A673 (cell line): ENCODE data around the gene RAMP1. TPM values are rescaled to one million over a fixed set of nuclear protein-coding genes. Genes with fewer than 3 reads are reported as not detected.

Experiments
- BruUV-seq: library from RNA; stranded (reverse); fragments of 400-500 nt; replicated peaks from 2 replicates; lab custom pipeline; 2021; lab: Mats Ljungman, UMichigan
- CTCF ChIA-PET: fragments of 300-600 bp; sonication (Branson Sonifier 250); formaldehyde crosslinking; loops from one replicate; lab custom pipeline; 2022; ENCODE audit warnings: antibody characterized with exemption; lab: Charles Lee
- POLR2A ChIA-PET: fragments of 300-600 bp; sonication (Branson Sonifier 250); formaldehyde crosslinking; loops from one replicate; lab custom pipeline; 2022; ENCODE audit warnings: antibody characterized with exemption; ENCODE audit not compliant: low non-redundant PET; lab: Charles Lee
- DNase-seq: peaks from one replicate; pipeline ENCODE4 v3.0.0-alpha.2; 2015; ENCODE audit warnings: low spot score
- H3K27ac ChIP-seq: fragments of 200-600 bp; sonication (generic); 2 replicates; pipeline ENCODE4 v1.5.1; 2016; ENCODE audit warnings: mixed run types, low read depth, mild to moderate bottlenecking, mixed read lengths, antibody characterized with exemption, low read length; ENCODE audit not compliant: poor library complexity, severe bottlenecking
- H3K27me3 ChIP-seq: fragments of 200-600 bp; sonication (generic); replicated peaks from 2 replicates; pipeline ENCODE4 v1.6.1; 2017; ENCODE audit warnings: mixed run types, low read depth, mild to moderate bottlenecking, mixed read lengths, antibody characterized with exemption, low read length; ENCODE audit not compliant: insufficient read depth, poor library complexity
- H3K36me3 ChIP-seq: fragments of 200-600 bp; sonication (generic); 2 replicates; pipeline ENCODE4 v1.6.1; 2016; ENCODE audit warnings: mixed run types, mild to moderate bottlenecking, mixed read lengths, antibody characterized with exemption, low read length; ENCODE audit not compliant: insufficient read depth, poor library complexity, severe bottlenecking
- H3K4me1 ChIP-seq: fragments of 200-600 bp; sonication (generic); 2 replicates; pipeline ENCODE4 v1.6.1; 2017; ENCODE audit warnings: mixed run types, mild to moderate bottlenecking, mixed read lengths, antibody characterized with exemption, low read length; ENCODE audit not compliant: insufficient read depth, poor library complexity, severe bottlenecking
- H3K4me3 ChIP-seq: fragments of 200-600 bp; sonication (generic); 2 replicates; pipeline ENCODE4 v1.5.1; 2016; ENCODE audit warnings: low read depth, mixed run types, mild to moderate bottlenecking, mixed read lengths, low read length; ENCODE audit not compliant: poor library complexity, severe bottlenecking
- H3K9me3 ChIP-seq: fragments of 200-600 bp; sonication (generic); 2 replicates; pipeline ENCODE4 v1.6.1; 2016; ENCODE audit warnings: mixed run types, low read depth, mild to moderate bottlenecking, mixed read lengths, antibody characterized with exemption, low read length; ENCODE audit not compliant: poor library complexity, severe bottlenecking
- CTCF ChIP-seq: fragments of 300-800, 200-600 bp; sonication (generic); conservative IDR thresholded peaks from 2 replicates; pipeline ENCODE4 v1.5.1; 2017; ENCODE audit warnings: low read depth, mild to moderate bottlenecking, antibody characterized with exemption, low read length, moderate library complexity, mixed read lengths
- EZH2 ChIP-seq: fragments of 200-600 bp; sonication (generic); IDR thresholded peaks from 2 replicates; pipeline ENCODE4 v1.6.1; 2017; ENCODE audit warnings: borderline replicate concordance, low read depth, mild to moderate bottlenecking, mixed read lengths, antibody characterized with exemption, low read length; ENCODE audit not compliant: poor library complexity, severe bottlenecking
- intact Hi-C: fragments of 100-400 bp; cut with micrococcal nuclease; formaldehyde crosslinking; loops from one replicate; pipeline ENCODE4 v1.10.0; 2022; ENCODE audit not compliant: unreplicated experiment
- total RNA-seq: library from RNA; stranded (reverse); gene quantifications from 2 replicates; pipeline ENCODE4 v1.2.3, GENCODE V29; 2021

Gene RAMP1
- total RNA-seq, 1 experiment from 2014 or later = 24.8 TPM

GRCh38 chr2:237886685-237887481 is 27.5 kb downstream of the RAMP1 start:
- POLR2A ChIA-PET = no interaction called here
- H3K27me3 ChIP-seq = no peaks in the 10 kb centered on the region
- H3K9me3 ChIP-seq = no peaks in the 10 kb centered on the region
- H3K4me3 ChIP-seq = no peak overlapping the region
- intact Hi-C loops = no loop called here
- H3K27ac ChIP-seq = no peak overlapping the region
- BruUV-seq = no TSS peak
- no peak for DNase-seq
- no peaks in the 10 kb centered on the region for H3K4me1 ChIP-seq
- CTCF ChIA-PET = no interaction called here
- H3K36me3 ChIP-seq = no peaks in the 10 kb centered on the region
- no peak for TF ChIP-seq CTCF
- TF ChIP-seq EZH2 = no peak

DNA sequence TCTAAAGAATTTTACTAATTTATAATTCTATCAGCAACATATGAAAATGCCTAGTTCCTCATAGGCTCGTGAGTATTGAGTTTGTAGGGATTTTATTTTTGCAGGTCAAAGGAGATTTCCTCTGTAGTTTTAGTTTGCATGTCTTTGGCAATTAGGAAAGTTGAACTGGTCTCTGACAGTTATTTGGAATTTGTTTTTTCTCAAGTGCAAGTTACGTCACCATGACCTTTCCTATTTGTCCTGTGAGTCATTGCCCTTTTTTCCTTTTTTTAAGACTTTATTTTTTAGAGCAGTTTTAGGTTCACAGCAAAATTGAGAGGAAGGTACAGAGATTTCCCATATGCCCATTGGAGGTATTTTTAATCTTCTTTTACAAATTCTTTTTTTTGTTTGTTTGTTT is 29.0 kb downstream of the RAMP1 start:
- peaks cover 7% of the 10 kb centered on the region for H3K4me1 ChIP-seq
- no peaks in the 10 kb centered on the region for H3K9me3 ChIP-seq
- no peak overlapping the region for H3K4me3 ChIP-seq
- BruUV-seq = no TSS peak
- intact Hi-C loops = no loop called here
- H3K27me3 ChIP-seq = no peaks in the 10 kb centered on the region
- TF ChIP-seq EZH2 (no peak), CTCF (no peak)
- DNase-seq = no peak
- ChIA-PET POLR2A (no interaction called here), CTCF (no interaction called here)
- no peak overlapping the region for H3K27ac ChIP-seq
- H3K36me3 ChIP-seq = no peaks in the 10 kb centered on the region

GRCh38 chr2:237889016-237889415 is 29.6 kb downstream of the RAMP1 start:
- Histone ChIP-seq H3K9me3 (no peaks in the 10 kb centered on the region), H3K4me3 (no peak overlapping the region), H3K36me3 (no peaks in the 10 kb centered on the region), H3K4me1 (peaks cover 7% of the 10 kb centered on the region), H3K27me3 (no peaks in the 10 kb centered on the region), H3K27ac (no peak overlapping the region)
- no peak for DNase-seq
- ChIA-PET CTCF (no interaction called here), POLR2A (no interaction called here)
- no TSS peak for BruUV-seq
- intact Hi-C loops = no loop called here
- TF ChIP-seq CTCF (no peak), EZH2 (no peak)
